GM19397 (cell line): ENCODE measurements around the gene KLK12.

Source experiments
- ATAC-seq: cut with Tn5 transposase; IDR thresholded peaks from one replicate; pipeline ENCODE4 v1.9.1; 2021; ENCODE audit warnings: mild to moderate bottlenecking, moderate library complexity; ENCODE audit not compliant: unreplicated experiment

The KLK12 gene, protein sequence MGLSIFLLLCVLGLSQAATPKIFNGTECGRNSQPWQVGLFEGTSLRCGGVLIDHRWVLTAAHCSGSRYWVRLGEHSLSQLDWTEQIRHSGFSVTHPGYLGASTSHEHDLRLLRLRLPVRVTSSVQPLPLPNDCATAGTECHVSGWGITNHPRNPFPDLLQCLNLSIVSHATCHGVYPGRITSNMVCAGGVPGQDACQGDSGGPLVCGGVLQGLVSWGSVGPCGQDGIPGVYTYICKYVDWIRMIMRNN

DNA sequence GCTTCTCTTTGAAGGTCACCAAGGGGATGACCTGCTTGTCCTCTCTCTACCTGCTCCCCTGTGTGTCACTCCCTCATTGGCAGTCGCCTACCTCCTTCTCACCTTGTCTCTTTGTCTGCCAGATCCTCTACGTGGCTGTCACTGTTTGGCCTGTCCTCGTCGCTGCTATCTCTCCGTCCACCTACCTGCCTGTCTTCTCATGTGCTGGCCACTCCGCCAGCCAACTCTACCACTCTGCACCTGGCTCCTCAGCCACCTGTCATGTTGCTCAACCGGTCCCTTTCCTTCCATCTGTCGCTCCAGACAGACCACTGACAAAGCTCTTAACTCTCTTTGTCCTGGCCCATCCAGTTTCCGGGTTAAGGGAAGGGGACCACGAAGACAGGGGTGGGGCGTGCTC, at the start of gene KLK12:
KLK12 (minus strand) TSS at position 299 of the 400 bp plus-strand sequence. CDS start 381 bp downstream, outside the sequence.
- ATAC-seq, result no peak

DNA sequence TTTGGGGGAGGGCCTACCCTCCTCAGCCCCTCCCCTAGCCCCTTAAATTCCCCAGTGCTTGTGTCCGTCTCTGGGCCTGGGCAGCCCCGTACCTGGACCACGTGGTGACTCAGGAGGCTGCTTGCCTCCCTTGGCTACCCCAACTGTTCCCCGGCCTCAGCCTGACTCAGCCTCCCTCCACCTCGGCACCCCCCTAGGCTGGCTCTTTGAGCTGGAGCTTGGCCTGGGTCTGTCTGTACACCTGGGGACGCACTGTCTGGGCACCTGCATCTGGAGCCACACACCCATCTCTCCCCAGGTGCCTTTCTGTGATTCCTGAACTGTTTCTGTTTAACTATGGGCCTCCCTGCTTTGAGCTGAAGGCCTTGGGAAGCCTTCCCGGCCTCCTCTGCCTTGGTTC, 49.7 kb upstream of the KLK12 start:
- ATAC-seq, result no peak

DNA sequence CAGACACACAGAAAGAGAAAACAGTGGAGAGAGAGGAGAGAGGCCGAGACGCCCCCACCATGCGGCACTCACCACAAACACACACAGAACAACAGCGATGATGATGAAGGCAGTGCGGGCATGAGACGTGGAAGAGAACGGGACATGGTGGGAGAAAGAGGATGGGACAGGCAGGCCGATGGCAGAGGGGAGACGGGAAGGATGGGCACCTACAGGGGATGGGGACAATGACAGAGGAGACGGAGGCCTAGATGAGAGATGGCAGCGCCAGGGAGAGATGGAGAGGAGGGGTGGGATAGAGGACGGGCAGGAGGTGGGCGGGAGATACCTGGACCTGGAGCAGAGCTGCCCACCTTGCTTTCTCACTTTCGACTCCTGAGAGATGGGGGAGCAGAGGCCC, 49.0 kb upstream of the KLK12 start:
- no peak for ATAC-seq

DNA sequence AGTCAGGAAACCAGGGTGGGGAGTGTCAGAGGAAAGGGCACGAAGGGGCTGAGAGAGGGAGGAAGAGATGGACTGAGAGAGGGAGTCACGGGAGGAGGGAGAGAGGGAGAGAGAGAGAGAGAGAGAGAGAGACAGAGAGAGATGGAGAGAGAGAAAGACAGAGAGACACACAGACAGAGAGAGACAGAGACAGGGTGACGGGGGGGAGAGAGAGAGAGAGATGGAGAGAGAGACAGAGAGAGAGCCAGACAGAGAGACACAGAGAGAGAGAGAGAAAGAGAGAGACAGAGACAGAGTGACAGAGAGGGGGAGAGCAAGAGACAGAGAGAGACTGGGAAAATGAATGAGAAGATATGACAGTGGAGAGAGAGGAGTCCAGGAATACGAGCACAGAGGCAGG, 48.4 kb upstream of the KLK12 start:
- no peak for ATAC-seq

DNA sequence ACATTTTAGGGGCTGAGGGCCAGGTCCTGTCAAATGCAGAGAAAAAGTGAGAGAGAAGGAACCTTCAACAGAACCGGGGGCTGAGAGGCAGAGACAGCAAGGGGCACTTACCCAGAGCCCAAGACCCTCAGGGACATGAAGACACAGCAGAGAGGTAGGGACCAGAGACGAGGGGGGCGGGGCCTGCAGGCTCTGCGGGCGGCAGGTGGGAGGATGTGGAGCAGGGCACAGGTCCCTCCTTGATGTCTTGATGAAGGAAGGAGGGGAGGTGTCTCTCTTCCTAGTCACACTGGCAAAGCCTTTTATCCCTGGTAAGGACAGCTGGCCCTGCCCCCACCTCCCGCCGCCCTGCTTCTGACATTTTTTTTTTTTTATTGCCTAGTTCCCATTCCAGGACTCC, 47.8 kb upstream of the KLK12 start, which contains the start of gene KLK14:
KLK14 (minus strand) TSS at position 277 of the 400 bp plus-strand sequence; CDS start at position 4, 273 bp downstream.
- ATAC-seq, result no peak

DNA sequence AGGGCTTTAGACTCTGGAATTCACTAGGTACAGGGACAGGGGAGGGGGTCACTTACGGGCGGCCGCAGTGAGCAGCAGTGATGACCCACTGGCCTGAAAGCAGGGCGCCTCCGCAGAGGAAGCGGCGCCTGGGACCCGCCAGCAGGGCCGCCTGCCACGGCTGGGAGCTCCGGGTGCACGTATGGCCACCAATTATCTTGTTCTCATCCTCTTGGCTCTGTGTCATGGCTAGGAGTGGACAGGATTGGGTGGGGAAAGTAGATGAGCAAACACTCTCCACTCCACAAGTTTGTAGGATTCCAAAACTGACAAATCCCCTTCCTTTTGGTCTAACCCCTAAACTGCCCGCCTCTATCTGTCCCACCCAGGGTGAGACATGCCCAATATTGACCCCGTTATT, 46.7 kb upstream of the KLK12 start:
- ATAC-seq, result no peak

DNA sequence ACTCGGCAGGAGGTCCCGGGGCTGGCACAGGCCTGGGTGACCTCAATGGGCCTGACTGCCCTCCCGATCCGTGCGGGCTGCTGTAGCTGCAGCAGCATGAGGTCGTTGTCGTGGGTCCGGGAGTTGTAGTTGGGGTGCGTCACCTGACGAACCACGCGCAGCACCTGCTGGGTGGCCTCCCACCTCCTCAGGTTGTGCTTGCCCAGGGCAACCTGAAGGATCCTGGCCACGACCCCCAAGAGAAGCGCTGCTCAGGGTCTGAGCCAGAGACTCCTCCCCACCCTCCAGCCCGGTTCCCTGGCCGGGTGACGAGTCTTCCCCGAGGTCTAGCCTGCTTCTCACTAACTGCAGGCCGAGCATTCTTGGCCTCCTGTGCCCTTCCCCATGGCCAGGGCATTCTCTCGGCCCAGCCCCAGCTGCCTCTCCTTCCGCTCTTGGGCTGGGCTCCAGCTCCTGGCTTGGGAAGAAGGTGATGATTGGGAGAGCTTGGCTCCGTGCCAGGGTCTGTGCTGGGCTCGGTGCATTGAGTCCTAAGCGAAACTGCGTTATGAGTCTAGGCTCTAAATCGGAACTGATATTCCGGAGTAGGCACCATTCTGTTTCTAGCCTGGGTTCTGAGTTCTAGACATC, 44.8 kb upstream of the KLK12 start:
- no peak for ATAC-seq

DNA sequence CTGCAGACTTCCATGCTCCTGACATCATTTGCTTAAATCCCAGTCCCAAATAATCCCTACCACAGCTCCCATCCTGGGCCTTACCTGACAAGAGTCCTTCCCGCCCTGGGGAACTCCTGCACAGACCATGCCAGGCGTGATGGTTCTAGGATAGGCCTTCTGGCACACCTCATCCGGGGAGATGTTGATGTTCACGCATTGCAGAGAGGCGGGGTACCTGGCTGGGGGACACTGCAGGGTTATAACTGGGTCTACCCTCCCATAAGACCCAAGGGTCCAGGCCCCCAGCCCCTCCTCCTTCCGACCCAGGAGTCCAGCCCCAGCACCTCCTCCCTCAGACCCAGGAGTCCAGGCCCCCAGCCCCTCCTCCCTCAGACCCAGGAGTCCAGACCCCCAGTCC, 43.9 kb upstream of the KLK12 start:
- ATAC-seq, result no peak

DNA sequence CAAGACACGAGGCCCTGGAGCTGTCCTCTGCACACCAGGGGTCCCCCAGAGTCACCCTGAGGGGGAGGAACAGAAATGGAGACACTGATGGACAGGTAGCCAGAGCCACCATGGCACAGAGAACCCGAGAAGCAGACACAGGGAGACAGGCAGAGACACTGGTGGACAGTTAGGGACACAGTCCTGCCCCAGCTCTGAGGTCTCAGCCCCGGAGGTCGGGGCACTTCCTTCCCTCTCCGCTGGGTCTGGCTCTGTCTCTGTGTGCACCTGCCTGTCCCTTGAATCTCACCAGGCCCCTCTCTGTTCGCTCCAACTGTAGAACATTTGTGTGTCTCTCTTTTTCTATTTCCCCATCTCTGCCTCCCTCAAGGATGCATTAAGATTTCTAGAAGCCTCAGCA, 43.3 kb upstream of the KLK12 start:
- no peak for ATAC-seq

DNA sequence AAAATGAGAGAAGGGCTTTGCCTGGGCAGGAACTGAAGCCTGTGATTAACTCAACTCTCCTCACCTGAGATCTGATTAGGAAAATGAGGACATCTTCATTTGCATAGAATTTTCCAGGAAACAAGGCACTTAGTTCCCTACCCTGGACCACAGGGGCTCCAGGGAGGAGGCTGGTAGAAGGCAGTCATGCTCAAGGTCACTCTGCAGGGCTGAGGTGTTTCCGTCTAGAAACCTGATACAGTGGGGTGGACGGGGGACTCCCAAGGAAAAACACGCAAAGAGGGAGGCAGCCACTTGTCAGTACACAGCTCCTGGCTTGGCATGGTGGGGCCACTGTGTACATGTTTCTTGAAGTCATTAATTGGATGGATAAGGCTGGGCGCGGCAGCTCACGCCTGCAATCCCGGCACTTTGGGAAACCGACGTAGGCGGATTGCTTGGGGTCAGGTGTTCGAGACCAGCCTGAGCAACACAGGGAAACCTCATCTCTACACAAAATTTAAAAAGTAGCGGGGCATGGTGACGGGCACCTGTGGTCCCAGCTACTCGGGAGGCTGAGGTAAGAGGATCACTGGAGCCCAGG, 41.9 kb upstream of the KLK12 start:
- no peak for ATAC-seq

DNA sequence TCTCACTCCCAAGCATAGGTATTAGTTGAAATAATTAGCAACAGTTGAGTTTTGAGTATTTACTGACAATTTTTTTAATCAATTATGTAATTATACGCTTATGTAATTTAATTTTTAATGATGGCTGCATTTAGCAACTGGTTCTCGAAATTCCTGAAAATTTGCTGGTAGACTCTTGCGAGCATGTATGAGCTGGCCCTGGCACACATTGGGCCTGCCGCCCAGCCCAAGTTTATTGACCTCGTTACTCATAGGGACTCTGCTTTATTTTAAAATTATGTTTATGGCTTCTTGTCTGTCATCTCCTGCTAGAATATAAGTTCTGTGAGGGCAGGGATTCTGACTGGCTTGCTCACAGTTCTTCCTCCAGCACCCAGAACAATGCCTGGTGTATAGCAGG, 41.2 kb upstream of the KLK12 start:
- no peak for ATAC-seq

DNA sequence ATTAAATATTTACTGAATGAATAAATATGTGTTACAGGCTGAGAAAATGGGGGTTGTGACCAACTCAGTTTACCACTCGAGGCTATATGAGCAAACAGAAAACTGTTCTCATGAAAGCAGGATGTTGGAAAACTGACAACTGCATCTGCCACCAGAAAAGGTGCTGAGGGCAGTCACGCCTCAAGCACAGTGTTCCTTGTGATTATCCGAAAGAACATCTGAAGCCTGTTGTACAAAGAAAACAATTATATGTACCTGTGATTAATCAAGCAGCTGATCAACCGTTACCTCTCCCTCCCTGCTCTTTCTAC, 36.2 kb upstream of the KLK12 start:
- no peak for ATAC-seq

DNA sequence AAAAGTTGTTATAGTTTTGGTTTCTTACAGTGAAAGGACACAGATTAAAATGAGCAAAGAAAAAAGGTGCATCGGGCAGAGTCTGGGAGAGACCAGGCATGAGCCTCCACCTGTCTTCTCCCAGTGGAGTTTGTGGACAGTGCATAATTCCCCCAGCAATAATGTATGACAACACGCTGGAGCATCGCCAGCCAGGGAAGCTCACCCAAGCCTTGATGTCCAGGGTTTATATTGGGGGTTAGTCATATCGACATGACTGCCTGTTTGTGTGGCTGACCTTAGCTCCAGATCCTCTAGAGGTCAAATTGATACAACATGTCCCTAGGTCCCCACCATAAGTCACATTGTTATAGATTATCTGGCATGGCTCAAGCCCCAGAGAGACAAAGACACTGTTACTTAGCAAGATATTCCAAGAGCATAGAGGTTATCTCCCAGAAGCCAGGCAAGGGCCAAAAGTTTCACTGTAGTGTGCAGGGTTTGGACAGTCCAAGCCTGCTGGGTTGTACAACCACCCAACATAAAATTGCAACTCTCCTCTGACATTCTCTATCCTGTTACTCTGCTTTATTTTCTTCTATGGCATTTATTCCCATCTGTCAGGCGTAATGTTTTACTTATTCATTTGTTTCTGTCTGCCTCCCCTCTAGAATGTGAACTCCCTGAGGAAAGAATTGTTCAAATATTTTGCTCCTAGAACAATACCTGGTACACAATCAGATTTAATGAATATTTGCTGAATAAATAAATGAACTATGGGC, 35.7 kb upstream of the KLK12 start:
- no peak for ATAC-seq

DNA sequence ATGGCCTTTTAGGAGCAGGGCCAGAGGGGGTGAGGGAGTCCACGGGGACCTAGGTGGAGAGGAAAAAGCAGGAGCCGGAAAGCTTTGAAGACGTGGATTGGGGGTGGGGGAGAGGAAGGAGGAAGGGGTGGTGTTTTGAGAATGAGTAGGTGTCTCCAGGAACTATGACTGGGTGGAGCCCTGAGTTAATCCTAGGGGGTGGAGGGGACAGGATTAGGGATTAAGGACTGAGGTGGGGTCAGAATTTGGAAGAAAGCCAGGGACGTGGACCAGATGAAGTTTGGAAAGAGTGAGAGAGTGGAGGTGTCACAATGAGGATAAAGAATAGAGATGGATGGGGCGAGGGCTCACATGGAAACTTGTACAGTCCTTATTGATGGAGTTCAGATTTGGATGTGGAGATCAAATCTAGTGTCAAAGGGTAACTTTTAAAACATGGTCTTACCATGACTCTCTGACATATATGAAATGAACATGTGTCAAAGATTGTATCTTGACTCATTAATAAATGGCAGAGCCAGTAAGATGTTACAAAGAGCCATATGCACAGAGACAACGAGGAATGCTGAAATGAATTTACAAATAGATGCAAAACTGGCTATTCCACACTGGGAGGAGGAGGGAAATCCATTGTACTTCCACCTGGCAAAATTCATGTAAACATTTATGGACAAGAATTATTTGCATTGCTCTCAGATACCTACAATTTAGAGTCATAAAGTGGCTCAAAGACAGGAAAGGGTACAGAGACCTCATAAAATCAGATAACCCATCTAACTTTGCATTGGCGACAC, 31.8 kb upstream of the KLK12 start:
- no peak for ATAC-seq

DNA sequence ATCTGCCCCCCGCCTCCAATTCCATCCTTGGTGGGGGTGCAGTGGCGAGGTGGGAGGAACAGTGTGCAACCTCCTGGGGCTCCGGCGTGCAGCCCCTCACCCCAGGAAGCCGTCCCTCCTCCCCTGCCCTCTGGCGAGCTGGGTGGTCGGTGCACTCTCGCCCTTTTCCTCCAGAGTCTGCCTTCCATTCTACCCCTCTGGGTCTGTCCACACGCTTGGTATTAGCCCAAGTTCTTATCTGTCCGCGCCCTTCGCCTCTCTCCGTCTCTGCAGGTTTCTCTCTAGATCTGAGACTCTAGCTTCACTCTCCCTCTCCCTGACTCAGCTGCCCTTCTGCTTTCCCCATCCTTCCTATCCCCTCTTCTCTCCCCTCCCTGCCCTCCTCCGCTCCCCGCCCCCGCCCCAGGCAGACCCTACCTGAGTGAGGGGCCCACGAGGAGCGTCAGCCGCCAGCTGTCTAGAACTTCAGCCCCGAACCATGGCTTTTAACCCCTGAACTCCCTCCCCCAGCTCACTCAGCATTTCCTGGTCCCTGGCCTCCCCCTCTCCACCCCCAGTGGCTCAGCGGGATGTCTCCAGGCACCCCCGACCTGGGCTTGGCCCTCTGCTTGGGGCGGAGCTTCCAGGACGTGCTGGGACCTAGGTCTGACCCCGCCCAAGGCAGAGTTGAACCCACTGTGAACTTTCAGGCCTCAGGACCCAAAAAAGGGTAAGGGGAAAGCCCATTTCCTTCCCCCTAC, 30.6 kb upstream of the KLK12 start:
- ATAC-seq, result no peak

DNA sequence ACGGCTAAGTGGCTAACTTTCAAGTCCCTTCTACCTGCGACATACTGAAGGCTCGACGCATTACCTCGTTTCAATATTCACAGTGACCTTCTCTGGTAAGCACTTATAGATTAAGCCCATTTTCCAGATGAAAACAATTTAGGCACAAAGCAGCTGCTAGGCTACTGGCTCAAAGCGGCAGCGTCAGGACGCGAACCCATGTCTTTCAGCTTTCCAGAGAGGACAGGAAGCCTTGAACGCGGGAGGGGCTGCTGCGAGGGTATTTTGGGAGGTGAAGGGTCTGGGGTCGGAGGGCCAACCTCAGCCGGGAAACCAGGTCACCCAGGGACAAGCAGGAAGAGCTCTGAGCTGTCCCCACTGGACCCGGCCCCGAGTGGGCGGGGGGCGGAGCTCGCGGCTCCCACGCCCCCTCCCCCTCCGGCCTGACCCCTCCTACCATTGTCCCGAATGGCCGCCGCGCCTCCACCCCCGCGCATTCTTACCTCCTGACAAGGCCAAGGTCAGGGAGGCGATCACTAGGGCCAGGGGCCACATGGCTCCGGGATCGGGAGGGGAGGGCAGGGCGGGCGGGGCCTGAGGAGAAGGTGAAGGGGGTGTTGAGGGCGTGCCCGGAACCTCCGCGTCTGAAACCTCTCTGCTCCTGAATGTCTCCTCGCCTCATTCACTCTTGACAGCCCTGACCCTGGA, 29.9 kb upstream of the KLK12 start, which contains the start of gene KLK13:
KLK13 (minus strand) TSS at position 559 of the 687 bp plus-strand sequence; CDS start at position 534, 25 bp downstream.
- ATAC-seq, result no peak

DNA sequence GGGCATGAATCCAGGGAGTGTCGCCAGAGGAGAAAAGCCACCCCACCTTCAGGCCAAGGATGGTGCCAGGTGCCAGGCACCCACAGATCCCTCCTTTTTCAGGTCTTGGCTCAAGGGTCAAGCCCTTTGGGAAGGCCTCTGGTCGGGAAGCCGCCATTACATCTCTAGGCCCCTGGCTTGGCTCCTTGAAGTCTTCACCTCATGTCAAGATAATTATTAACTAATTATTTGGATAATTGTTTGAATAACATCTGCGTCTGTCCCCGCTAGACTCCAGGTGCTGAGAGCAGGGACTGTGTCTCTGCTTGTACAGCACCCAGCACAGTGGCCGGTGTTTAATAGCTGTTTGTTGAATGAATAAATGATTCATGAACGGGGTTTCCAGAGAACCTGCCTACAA, 28.9 kb upstream of the KLK12 start:
- no peak for ATAC-seq

DNA sequence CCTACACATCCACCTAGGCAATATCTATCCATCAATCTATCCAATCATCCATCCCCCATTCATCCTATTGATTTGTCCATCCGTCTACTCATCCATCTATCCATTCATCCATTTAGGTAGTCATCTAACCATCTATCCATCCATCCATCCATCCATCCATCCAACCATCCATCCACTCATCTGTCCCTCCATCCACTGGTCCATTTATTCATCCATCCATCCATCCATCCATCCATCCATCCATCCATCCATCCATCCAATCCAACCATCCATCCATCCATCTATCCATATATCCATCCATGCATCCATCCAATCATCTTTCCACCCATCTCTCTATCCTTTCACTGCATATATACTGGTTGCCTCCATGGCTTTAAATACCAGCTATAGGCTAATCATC, 26.2 kb upstream of the KLK12 start:
- no peak for ATAC-seq

DNA sequence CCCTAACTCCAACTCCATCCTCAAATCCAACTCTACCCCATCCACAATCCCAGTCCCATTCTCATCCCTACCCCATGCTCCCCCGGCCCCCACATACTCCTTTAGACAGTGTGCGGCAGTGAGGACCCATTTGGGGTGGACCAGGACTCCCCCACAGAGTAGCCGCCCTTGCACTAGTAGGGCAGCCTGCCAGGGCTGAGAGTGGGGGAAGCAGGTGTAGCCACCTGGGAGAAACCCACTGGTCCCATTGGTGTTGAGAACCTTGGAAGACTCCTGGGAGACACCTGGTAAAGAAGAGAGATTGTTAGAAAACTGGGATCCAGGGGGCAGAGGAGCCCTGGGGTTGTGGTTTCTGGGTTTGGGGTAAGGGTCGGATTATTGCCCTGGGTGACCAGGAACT, 25.5 kb upstream of the KLK12 start:
- no peak for ATAC-seq

DNA sequence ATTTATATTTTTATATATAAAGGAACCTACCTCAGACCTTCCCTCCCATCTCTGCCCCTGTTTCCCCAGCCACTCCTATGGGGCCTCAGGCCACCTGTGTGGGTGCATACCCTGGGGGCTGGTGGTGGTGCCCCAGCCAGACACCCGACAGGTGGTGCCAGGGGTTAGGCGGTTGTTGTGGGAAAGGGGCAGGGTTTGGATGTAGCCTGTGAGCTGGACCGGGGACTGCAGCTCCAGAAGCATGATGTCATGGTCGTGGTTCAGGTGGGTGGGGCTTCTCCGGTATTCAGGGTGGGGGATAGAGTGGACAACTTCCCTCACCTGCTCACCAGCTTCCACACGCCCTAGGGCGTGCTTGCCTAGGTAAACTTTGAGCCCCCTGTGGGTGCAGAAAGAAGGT, 24.9 kb upstream of the KLK12 start:
- ATAC-seq, result no peak
